ENCODE measurements around the gene NFKB2. TPM values are rescaled to one million over a fixed set of nuclear protein-coding genes. Genes with fewer than 3 reads are reported as not detected.

Gene NFKB2
- total RNA-seq, 4 donors from 2014 or later: 6.5 to 22.9 (median 19.2) TPM

DNA sequence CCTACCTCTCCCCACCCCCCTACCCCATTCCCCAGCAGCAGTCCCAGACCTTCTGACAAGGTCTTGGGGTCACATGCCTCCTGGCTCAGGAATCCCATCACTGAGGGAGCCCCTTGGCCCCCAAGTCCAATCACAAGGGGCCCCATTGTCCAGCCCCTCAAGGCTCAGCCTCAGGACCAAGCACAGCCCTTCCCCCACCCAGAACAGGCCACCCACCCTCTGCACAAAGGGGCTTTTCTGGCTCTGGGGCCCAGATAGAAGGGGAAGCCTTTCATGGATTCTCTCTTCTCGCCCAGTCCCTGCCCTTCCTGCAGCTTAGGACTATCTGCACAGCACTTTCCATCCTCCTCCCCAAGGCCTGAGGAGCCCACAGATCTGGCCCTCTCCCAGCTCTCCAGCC is 29.9 kb downstream of the NFKB2 start:
- no peak overlapping the region for H3K4me3 ChIP-seq
- H3K27ac ChIP-seq: no peak overlapping the region
- peaks cover 0 to 21% (median 0%) of the 10 kb centered on the region in 3 donors for H3K36me3 ChIP-seq
- DNase-seq: no peak
- no peaks in the 10 kb centered on the region for H3K27me3 ChIP-seq
- H3K4me1 ChIP-seq: peaks cover 0 to 23% (median 11%) of the 10 kb centered on the region in 4 donors
- no peaks in the 10 kb centered on the region for H3K9me3 ChIP-seq
- TF ChIP-seq, protein P1, sequence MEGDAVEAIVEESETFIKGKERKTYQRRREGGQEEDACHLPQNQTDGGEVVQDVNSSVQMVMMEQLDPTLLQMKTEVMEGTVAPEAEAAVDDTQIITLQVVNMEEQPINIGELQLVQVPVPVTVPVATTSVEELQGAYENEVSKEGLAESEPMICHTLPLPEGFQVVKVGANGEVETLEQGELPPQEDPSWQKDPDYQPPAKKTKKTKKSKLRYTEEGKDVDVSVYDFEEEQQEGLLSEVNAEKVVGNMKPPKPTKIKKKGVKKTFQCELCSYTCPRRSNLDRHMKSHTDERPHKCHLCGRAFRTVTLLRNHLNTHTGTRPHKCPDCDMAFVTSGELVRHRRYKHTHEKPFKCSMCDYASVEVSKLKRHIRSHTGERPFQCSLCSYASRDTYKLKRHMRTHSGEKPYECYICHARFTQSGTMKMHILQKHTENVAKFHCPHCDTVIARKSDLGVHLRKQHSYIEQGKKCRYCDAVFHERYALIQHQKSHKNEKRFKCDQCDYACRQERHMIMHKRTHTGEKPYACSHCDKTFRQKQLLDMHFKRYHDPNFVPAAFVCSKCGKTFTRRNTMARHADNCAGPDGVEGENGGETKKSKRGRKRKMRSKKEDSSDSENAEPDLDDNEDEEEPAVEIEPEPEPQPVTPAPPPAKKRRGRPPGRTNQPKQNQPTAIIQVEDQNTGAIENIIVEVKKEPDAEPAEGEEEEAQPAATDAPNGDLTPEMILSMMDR (IDR thresholded peaks at IDR 0.05): no peak
- TF ChIP-seq POLR2A (IDR thresholded peaks at IDR 0.05): no peak

DNA sequence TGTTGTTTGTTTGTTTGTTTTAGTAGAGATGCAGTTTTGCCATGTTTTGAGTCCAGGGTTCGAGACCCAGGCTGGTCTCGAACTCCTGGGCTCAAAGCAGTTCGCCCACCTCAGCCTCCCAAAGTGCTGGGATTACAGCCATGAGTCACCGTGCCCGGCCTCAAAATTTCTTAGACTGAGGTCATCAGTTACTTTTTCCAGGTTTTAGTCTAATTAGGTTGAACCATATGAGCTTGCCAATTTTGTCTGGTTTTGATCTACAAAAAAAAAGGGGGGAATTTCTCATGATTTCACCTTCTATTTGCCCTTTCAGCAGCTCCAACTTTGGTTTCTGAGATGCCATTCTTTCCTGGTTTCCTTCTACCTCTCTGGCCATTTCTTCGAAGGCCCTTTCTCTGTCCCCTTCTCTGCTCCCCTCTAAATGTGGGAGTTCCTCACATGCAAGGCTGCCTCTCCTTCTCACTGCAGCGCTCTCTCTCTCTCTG is 31.3 kb downstream of the NFKB2 start:
- no peak overlapping the region for H3K27ac ChIP-seq
- DNase-seq: no peak
- TF ChIP-seq, protein P1 (IDR thresholded peaks at IDR 0.05): no peak
- TF ChIP-seq POLR2A (IDR thresholded peaks at IDR 0.05): no peak
- peaks cover 0 to 21% (median 0%) of the 10 kb centered on the region in 3 donors for H3K36me3 ChIP-seq
- no peak overlapping the region for H3K4me3 ChIP-seq
- no peaks in the 10 kb centered on the region for H3K27me3 ChIP-seq
- no peaks in the 10 kb centered on the region for H3K9me3 ChIP-seq
- H3K4me1 ChIP-seq: peaks cover 0 to 31% (median 11%) of the 10 kb centered on the region in 4 donors

DNA sequence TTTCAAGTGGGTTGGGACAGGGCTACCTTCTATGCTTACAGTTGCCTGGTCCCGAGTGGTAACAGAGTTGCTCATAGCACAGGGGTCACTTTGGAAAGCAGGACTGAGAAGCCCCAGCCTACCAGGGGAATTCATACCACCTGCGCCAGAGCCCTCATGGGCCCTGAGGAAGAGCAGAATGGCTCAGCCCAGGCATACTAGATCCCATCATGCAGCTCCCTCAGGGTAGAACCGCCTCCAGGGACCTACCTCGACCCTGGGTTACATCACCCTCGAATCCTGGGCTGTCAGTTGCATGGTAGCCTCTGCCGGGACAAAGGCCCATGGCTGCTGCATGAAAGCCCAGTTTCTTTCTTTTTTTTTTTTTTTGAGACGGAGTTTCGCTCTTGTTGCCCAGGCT is 34.0 kb downstream of the NFKB2 start:
- Histone ChIP-seq H3K9me3 (no peaks in the 10 kb centered on the region), H3K36me3 (peaks cover 0 to 4% (median 0%) of the 10 kb centered on the region in 3 donors), H3K27me3 (no peaks in the 10 kb centered on the region), H3K4me3 (no peak overlapping the region), H3K27ac (no peak overlapping the region), H3K4me1 (peaks cover 0 to 23% (median 2%) of the 10 kb centered on the region in 4 donors)
- TF ChIP-seq, protein P1 (IDR thresholded peaks at IDR 0.05): no peak
- no peak for TF ChIP-seq POLR2A (IDR thresholded peaks at IDR 0.05)
- DNase-seq: no peak

DNA sequence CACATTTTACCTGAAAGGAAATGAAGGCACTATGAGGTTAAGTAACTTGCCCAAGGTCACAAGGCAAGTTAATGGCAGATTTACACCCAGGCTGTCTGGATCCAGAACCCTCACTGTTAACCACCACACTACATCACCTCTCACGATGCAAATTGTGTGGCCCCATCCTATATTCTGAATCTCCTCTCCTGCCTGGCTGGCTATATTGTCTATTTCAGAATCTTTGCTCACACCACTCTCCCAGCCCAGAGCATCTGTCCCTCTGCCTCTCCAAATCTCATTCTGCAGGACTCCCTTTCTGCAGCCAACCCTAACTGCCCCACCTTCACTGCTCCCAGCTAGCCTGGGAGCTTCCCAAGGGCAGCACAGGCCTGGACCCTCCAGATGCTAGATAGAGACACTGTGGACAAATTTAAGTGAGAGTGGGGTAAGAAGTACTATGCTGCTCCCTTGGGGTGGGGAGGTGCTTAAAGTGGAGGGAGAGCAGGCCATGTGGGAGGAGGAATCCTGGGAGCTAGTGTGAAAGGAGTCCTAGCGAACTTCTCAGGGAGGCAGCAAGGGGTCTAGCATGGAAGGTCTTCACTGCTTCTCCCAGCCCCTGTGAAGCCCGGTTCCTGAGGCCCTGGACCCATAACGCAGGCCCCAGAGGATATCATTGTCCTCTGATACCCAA is 36.1 kb downstream of the NFKB2 start:
- peak overlapping the region; percentile 68 to 84 (median 80) for H3K27ac ChIP-seq
- no peak for TF ChIP-seq POLR2A (IDR thresholded peaks at IDR 0.05)
- TF ChIP-seq, protein P1 (IDR thresholded peaks at IDR 0.05): no peak
- DNase-seq: no peak

DNA sequence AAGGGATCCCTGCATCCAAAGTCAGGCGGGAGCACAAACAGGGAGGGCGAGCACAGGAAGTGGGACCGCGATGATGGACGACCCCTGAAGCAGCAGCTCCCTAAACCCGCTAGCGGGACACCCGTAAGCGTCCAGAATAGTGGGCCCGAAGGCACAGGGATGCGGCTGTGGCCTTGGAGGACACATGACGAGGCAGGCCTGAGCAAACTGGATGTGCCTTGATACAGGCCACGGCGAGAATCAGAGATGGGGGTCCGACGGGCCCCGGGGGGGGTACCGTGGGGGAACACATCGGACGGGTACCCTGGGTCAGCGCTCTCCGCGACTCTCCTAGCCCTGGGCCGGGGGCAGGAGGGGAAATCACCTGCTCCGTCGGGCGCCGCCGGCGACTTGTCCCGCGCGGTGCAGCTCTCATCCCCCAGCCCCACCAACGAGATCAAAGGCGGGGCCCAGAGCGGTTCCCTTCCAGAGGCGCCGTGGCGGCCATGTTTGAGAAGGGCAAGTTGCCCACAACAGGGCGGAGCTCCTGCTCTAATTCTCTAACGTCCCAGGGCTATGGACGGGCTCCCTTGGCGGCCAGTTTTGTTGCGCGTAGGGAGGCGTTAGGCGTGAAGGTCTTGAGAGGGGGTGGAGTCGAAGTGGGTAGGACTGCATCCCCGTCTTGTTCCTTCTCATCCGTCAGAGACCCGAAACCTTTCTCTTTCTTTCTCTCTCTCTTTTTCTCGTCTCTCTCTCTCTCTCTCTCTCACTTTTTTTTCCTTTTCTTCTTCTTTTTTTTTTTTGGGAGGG is 36.9 kb downstream of the NFKB2 start, which contains the start of gene CUEDC2:
TSS of gene CUEDC2 (minus strand) at position 413 of the 789 bp plus-strand sequence. CDS start 7,386 bp downstream, outside the sequence.
- Histone ChIP-seq H3K27me3 (no peaks in the 10 kb centered on the region), H3K4me1 (peaks cover 0 to 40% (median 2%) of the 10 kb centered on the region in 4 donors), H3K4me3 (peak within 1 kb of the TSS; percentile 74 to 99 (median 91)), H3K9me3 (no peaks in the 10 kb centered on the region), H3K27ac (peak within 1 kb of the TSS; percentile 68 to 84 (median 80)), H3K36me3 (no peaks in the 10 kb centered on the region)
- peak; percentile 94 to 98 (median 97) for DNase-seq
- TF ChIP-seq, protein P1 (IDR thresholded peaks at IDR 0.05): peak in 1 of 6 experiments; percentile 8
- peak in 1 of 2 donors; percentile 35 for TF ChIP-seq POLR2A (IDR thresholded peaks at IDR 0.05)

More for the DNA sequence above, 36.1 kb downstream of the NFKB2 start:
- Histone ChIP-seq H3K27me3 (no peaks in the 10 kb centered on the region), H3K4me3 (peak overlapping the region; percentile 74 to 99 (median 91)), H3K36me3 (no peaks in the 10 kb centered on the region), H3K4me1 (peaks cover 0 to 40% (median 2%) of the 10 kb centered on the region in 4 donors), H3K9me3 (no peaks in the 10 kb centered on the region)

Data from Peyer's patch (tissue), 4 donors.